ENCODE data around the gene SERINC4.
"Not testable (repeated sequence)": the region's sequence is repeated elsewhere in the genome, so short reads cannot be mapped to it uniquely, and the experiment has no call there.

The SERINC4 gene

DNA sequence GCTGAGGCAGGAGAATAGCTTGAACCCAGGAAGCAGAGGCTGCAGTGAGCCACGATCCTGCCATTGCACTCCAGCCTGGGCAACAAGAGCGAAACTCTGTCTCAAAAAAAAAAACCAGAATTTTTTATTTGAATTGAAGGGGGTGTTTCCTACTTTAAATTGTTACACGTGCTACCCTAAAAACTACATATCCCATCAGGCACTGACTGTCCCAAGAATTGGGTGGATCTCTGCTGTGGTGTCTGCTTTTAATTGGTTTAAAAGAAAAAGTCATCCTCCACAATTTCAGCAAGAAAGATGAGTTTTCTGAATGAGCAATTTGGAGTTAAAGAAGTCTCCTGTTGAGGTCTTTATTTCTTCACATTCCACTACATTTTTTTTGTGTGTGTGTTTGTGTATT is 51.6 kb downstream of the SERINC4 start:
- DNase-seq, result no peak

- DNase-seq, result not testable (repeated sequence)
These were observed 53.1 kb downstream of the SERINC4 start for GRCh38 chr15:43746903-43747309.

DNA sequence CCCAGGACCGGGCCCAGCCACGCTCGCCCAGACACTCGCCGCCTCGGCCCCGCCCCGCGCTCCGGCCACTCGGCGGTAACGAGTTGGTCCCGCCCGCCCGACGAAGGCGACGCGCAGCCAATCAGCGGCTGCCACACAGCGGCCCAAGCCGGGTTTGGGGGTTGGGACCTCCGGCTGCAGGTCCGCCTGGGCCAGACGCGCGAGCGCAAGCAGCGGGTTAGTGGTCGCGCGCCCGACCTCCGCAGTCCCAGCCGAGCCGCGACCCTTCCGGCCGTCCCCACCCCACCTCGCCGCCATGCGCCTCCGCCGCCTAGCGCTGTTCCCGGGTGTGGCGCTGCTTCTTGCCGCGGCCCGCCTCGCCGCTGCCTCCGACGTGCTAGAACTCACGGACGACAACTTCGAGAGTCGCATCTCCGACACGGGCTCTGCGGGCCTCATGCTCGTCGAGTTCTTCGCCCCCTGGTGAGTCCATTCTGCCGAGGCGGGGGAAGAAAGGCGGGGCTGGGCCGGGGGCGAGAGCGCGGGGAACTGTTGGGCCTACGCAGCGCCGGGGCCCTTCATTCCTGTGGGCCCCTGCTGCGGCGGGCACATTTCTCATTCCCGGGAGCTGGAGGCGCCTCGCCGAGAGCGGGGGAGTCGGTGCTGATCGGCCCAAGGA is 53.6 kb downstream of the SERINC4 start, which contains the start of gene PDIA3:
PDIA3 (plus strand) TSS at position 194 of the 658 bp plus-strand sequence; CDS start at position 296, 102 bp downstream.
- DNase-seq, result peak; percentile 85

All from GDM1 (cell line).